HepG2 (cell line): ENCODE results near the gene NGEF. TPM values are rescaled to one million over a fixed set of nuclear protein-coding genes. Genes with fewer than 3 reads are reported as not detected.

Experiments
- ASH2L ChIP-seq: fragments of 300-600, 200-600 bp; sonication (generic); IDR thresholded peaks from 2 replicates; pipeline ENCODE4 v1.7.0; 2017; ENCODE audit warnings: low read depth, mild to moderate bottlenecking, moderate library complexity, mixed read lengths, low read length; ENCODE audit not compliant: insufficient read length
- CBFB ChIP-seq: sonication (generic); formaldehyde crosslinking; IDR thresholded peaks from 2 replicates; pipeline ENCODE4 v1.4.0; 2020; ENCODE audit warnings: missing genetic modification reagents
- DR1 ChIP-seq: sonication (generic); formaldehyde crosslinking; IDR thresholded peaks from 2 replicates; pipeline ENCODE4 v1.8.0; 2021; ENCODE audit warnings: mild to moderate bottlenecking, missing genetic modification reagents, inconsistent platforms
- DZIP1 ChIP-seq: sonication (generic); formaldehyde crosslinking; IDR thresholded peaks from 2 replicates; pipeline ENCODE4 v1.5.0; 2020; ENCODE audit warnings: mild to moderate bottlenecking, missing genetic modification reagents
- GTF3A ChIP-seq: sonication (generic); formaldehyde crosslinking; conservative IDR thresholded peaks from 2 replicates; pipeline ENCODE4 v1.4.0; 2020; ENCODE audit warnings: mild to moderate bottlenecking, missing genetic modification reagents
- IRF1 ChIP-seq: sonication (generic); formaldehyde crosslinking; IDR thresholded peaks from 2 replicates; pipeline ENCODE4 v1.4.0; 2020; ENCODE audit warnings: low read depth, mild to moderate bottlenecking, missing genetic modification reagents
- MTA1 ChIP-seq: sonication (generic); formaldehyde crosslinking; IDR thresholded peaks from 2 replicates; pipeline ENCODE4 v1.4.0; 2020; ENCODE audit warnings: missing genetic modification reagents, mild to moderate bottlenecking, borderline replicate concordance
- NCOA2 ChIP-seq: sonication (generic); formaldehyde crosslinking; IDR thresholded peaks from 2 replicates; pipeline ENCODE4 v1.8.0; 2022; ENCODE audit warnings: inconsistent platforms
- POGZ ChIP-seq: sonication (generic); formaldehyde crosslinking; IDR thresholded peaks from 2 replicates; pipeline ENCODE4 v1.4.0; 2020; ENCODE audit warnings: mild to moderate bottlenecking, missing genetic modification reagents
- POLR2G ChIP-seq: fragments of 200-400 bp; formaldehyde crosslinking; IDR thresholded peaks from 2 replicates; pipeline ENCODE4 v1.6.1; 2018; ENCODE audit warnings: mild to moderate bottlenecking, low read depth, low read length, moderate library complexity
- PREB ChIP-seq: sonication (generic); formaldehyde crosslinking; IDR thresholded peaks from 2 replicates; pipeline ENCODE4 v1.4.0; 2020; ENCODE audit warnings: missing genetic modification reagents
- PRPF4 ChIP-seq: fragments of 200-400 bp; formaldehyde crosslinking; IDR thresholded peaks from 2 replicates; pipeline ENCODE4 v1.6.1; 2016; ENCODE audit warnings: low read length, low read depth; ENCODE audit not compliant: poor library complexity, severe bottlenecking
- SCMH1 ChIP-seq: sonication (generic); formaldehyde crosslinking; IDR thresholded peaks from 2 replicates; pipeline ENCODE4 v1.9.0; 2021; ENCODE audit warnings: missing genetic modification reagents, mild to moderate bottlenecking, borderline replicate concordance
- SIN3A ChIP-seq: IDR thresholded peaks from 2 replicates; pipeline ENCODE4 v1.6.1; 2011; ENCODE audit warnings: low read depth, mild to moderate bottlenecking, control low read depth, low read length, borderline replicate concordance
- TBX3 ChIP-seq: fragments of 450-650 bp; IDR thresholded peaks from 2 replicates; pipeline ENCODE4 v1.6.1; 2017; ENCODE audit warnings: antibody characterized with exemption, mild to moderate bottlenecking, inconsistent platforms, borderline replicate concordance
- ZBTB39 ChIP-seq: sonication (generic); formaldehyde crosslinking; IDR thresholded peaks from 2 replicates; pipeline ENCODE4 v1.5.0; 2020; ENCODE audit warnings: missing genetic modification reagents
- ZFP36 ChIP-seq: fragments of 150-350 bp; IDR thresholded peaks from 2 replicates; pipeline ENCODE4 v1.6.1; 2018; ENCODE audit warnings: borderline replicate concordance, low read length, low read depth; ENCODE audit not compliant: partially characterized antibody
- ZNF282 ChIP-seq: fragments of 450-650 bp; IDR thresholded peaks from 2 replicates; pipeline ENCODE4 v1.6.1; 2018; ENCODE audit not compliant: partially characterized antibody
- ZNF484 ChIP-seq: sonication (generic); formaldehyde crosslinking; IDR thresholded peaks from 2 replicates; pipeline ENCODE4 v1.5.1; 2020; ENCODE audit warnings: mild to moderate bottlenecking, low read depth, missing genetic modification reagents, borderline replicate concordance
- ZNF552 ChIP-seq: sonication (generic); formaldehyde crosslinking; IDR thresholded peaks from 2 replicates; pipeline ENCODE4 v1.9.0; 2022; ENCODE audit warnings: missing genetic modification reagents, mild to moderate bottlenecking, borderline replicate concordance
- ZNF672 ChIP-seq: sonication (generic); formaldehyde crosslinking; IDR thresholded peaks from 2 replicates; pipeline ENCODE4 v1.8.1; 2022; ENCODE audit warnings: missing genetic modification reagents
- ZNF772 ChIP-seq: sonication (generic); formaldehyde crosslinking; IDR thresholded peaks from 2 replicates; pipeline ENCODE4 v1.5.0; 2020; ENCODE audit warnings: mild to moderate bottlenecking, missing genetic modification reagents
- ZNF773 ChIP-seq: sonication (generic); formaldehyde crosslinking; IDR thresholded peaks from 2 replicates; pipeline ENCODE4 v1.4.0; 2020; ENCODE audit warnings: missing genetic modification reagents, borderline replicate concordance
- polyA plus RNA-seq, 8 experiments: library from polyadenylated mRNA; depleted of rRNA in 3 of 8; stranded (reverse) in 7 of 8; unstranded in 1 of 8; fragments of >200 nt; fragmentation: Illumina TruSeq in 4 of 8; extraction: Trizol in 4 of 8; gene quantifications; 2 replicates each; pipeline versions ENCODE4 v1.2.1 to v1.2.3, GENCODE V29; 2011 to 2016; ENCODE audit warnings: low read depth in 4 of 8, missing spikeins in 1 of 8, mixed read lengths in 1 of 8; ENCODE audit not compliant: insufficient read depth in 1 of 8
- total RNA-seq, 5 experiments: library from RNA; depleted of rRNA; stranded (reverse); fragments of >200 nt; fragmentation: Illumina TruSeq; extraction: Trizol; gene quantifications; 2 replicates each; pipeline ENCODE4 v1.2.3, GENCODE V29; 2016; ENCODE audit warnings: low read depth in 1 of 5

Gene NGEF
- total and polyA plus RNA-seq, 2 of the 13 experiments (the other 11 are each of a cell fraction or from before 2014, with no cell fraction given) = 14.4 to 36.9 TPM

- TF ChIP-seq ZNF282 (no peak), IRF1 (no peak), PREB (CRISPR knock-in tag) (no peak), SIN3A (peak; percentile 84; the same call in 1 of the 2 replicates), ZNF552 (CRISPR knock-in tag) (0 out of 2 replicates have a peak, but pooled peaks have one; percentile 50), DZIP1 (CRISPR knock-in tag) (no peak), ZNF484 (CRISPR knock-in tag) (no peak), ZNF773 (CRISPR knock-in tag) (no peak), DR1 (no peak), PRPF4 (no peak), NCOA2 (peak; percentile 83), ASH2L (peak; percentile 86), TBX3 (no peak), MTA1 (CRISPR knock-in tag) (peak; percentile 96), GTF3A (CRISPR knock-in tag) (no peak), CBFB (CRISPR knock-in tag) (peak; percentile 74; the same call in 1 of the 2 replicates), ZBTB39 (peak; percentile 71; the same call in 1 of the 2 replicates), ZFP36 (no peak), POGZ (CRISPR knock-in tag) (peak; percentile 89), POLR2G (peak; percentile 95), ZNF772 (CRISPR knock-in tag) (peak; percentile 90; the same call in 1 of the 2 replicates), SCMH1 (no peak), ZNF672 (CRISPR knock-in tag) (no peak)
Measured at GRCh38 chr2:233013027-233013461, at the start of gene NGEF (continued).
